ENCODE data around the gene TFF1.

Gene TFF1

DNA sequence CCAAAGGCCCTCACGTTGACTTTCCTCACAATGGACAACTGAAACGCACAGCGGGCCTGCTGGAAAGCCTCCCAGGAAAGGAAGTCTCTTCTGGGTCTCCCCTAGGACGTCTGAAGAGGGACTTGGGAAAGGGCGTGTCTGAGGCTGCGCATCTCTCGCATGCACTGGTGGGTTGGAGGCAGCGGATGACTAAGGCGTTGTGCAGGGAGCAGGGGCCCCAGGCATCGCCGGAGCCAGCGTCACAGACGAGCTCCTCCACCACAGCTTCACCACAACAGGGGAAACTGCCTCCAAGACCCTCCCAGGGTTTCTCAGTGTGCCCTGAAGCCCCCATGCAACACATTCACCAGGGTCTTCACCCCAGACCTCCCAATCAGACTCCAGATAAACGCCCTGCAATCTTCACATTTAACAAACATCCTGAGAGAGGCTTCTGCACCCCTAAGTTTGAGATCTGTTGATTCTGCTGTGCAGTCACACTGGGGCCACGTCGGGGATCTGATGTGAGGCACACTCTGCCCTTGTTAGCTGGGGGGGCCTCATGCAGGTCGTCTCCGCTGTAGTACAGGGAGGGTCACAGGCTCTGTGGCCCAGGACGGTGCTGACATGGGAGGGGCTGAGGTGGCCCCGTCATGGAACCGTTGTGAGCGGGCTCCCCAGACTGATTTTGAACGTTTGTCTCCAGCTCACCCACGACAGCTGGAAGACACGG lies 7.0 kb upstream of the TFF1 start:
- no peak for DNase-seq
- TF ChIP-seq GATA1 (IDR thresholded peaks at IDR 0.05; ENCODE audit: low read depth, low read length) (no peak), POLR2A (IDR thresholded peaks at IDR 0.05; ENCODE audit: low read length) (no peak)

DNA sequence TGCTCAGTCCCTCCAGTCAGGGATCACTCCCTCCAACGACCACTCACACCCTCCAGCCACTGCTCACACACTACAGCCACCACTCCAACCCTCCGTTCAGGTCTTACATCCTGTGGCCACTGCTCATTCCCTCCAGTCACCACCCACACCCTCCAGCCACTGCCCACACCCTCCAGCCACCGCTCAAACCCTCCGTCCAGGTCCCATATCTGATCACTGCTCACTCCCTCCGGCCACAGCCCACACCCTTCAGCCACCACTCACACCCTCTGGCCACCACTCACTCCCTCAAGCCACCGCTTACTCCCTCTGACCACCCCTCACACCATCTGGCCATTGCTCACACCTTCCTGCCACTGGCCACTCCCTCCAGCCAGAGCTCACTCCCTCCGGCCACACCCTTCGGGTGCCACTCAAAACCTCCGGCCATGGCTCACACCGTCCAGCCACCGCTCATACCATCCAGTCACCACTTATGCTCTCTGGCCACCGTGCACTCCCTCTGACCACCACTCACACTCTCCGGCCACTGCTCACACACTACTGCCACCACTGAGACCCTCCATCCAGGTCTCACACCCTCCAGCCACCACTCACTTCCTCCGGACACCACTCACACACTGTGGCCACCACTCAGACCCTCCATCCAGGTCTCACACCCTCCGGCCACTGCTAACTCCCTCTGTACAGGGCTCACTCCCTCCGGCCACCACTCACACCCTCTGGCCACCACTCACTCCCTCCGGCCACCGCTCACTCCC lies 4.7 kb upstream of the TFF1 start:
- TF ChIP-seq POLR2A (IDR thresholded peaks at IDR 0.05; ENCODE audit: low read length) (no peak), GATA1 (IDR thresholded peaks at IDR 0.05; ENCODE audit: low read depth, low read length) (no peak)
- DNase-seq = no peak

DNA sequence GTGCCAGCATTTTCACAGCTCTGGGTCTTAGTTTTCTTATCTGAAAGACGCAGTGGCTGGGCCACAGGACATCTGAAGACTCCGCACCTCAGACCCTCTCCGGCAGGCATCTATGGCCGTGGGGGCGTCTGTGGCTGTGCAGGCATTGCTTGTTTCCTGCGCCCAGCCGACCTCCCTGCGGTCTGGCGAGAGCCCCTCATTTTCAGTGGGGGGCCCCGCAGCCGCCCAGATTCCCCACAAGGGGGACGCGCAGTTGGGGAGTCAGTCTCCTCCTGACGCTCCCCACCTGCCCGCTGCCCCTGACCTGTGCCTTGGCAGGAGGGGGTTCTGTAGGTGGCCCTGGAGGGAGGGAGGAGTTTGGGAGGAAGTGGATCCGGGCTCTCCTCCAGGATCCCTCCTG lies 3.5 kb upstream of the TFF1 start:
- TF ChIP-seq POLR2A (IDR thresholded peaks at IDR 0.05; ENCODE audit: low read length) (no peak), GATA1 (IDR thresholded peaks at IDR 0.05; ENCODE audit: low read depth, low read length) (no peak)
- DNase-seq = no peak

DNA sequence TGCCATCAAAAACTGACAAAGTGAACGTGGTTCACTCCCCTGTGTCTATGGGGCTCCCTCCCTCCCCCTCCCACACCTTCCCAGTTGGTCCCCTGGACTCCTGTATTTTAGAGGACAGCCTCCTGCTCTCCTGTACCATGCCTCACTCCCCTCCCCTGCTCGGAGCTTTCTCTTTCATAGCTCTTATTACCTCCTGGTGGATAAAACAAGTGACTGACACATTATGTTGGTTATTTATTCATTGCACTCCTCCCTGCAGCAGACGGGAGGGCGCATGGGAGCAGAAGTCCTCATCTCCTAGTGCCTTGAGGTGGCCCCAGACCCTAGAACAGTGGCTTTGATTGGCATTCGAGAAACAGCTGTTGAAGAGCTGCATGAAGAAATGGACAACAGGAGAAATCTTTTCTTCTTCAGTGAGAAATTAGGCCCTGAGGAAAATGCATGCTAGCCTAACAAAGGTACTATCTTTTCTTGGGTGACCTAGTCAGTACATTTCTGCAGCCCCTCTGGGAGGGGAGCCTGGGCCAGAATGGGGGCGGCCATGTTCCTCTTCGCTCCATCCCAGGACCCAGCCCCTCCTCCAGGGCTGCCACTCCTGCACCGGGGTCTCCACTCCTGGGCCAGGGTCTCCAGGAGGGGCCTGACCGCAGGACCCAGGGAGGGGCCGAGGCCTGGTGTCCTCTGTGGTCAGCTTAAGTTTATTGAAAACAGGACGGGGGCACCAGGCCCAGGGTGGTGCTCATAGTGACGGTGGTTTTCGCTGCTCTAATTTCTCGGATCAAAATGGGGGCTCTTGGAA lies 1.2 kb upstream of the TFF1 start:
- no peak for DNase-seq
- no peak for TF ChIP-seq GATA1 (IDR thresholded peaks at IDR 0.05; ENCODE audit: low read depth, low read length)
- no peak for TF ChIP-seq POLR2A (IDR thresholded peaks at IDR 0.05; ENCODE audit: low read length)

DNA sequence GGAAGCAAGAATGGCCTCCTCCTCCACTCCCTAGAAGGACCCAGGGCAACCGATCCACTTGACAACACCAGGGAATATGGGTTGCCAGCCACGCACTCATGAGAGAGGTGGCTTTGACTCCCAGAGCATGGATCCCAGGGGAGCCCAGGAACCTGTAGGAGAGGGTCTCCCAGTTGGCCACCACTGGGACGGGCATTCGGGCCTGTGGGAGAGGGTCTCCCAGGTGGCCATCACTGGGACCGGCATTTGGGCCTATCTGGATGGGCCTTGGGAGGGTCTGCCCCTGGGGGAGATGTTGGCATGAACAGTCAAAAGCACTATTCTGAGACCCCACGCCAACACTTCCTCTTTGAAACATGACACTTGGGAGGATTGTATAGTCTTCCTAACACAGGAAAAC lies 565 bp downstream of the TFF1 start:
- TF ChIP-seq POLR2A (IDR thresholded peaks at IDR 0.05; ENCODE audit: low read length) = no peak
- no peak for TF ChIP-seq GATA1 (IDR thresholded peaks at IDR 0.05; ENCODE audit: low read depth, low read length)
- DNase-seq = no peak

DNA sequence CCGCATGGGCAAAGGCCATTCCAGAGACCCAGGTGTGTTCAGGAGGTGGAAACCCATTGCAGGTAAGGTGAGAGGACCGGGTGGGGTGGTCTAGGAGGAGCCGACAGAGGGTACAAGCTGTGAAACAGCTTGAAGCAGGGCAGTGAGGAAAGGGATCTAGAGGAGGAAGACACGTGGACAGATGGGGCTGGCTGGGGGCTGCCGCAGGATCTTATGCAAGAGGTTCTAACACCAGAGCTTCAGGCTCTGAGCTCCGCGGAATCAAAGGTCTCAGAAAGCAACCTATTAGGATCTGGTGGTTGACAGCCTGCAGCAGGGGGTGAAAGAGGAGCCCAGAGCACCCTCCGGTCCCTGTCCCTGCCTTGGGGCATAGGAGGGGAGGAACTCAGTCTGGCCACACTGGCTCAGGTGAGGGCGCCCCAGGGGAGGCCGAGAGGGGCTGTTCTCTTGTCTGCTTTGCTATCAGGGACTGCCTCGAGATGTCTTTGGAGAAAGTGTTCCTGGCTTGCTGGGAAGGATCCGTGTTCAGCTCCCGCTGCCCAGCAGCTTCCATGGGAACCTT lies 1.9 kb downstream of the TFF1 start:
- no peak for TF ChIP-seq GATA1 (IDR thresholded peaks at IDR 0.05; ENCODE audit: low read depth, low read length)
- TF ChIP-seq POLR2A (IDR thresholded peaks at IDR 0.05; ENCODE audit: low read length) = no peak
- no peak for DNase-seq

DNA sequence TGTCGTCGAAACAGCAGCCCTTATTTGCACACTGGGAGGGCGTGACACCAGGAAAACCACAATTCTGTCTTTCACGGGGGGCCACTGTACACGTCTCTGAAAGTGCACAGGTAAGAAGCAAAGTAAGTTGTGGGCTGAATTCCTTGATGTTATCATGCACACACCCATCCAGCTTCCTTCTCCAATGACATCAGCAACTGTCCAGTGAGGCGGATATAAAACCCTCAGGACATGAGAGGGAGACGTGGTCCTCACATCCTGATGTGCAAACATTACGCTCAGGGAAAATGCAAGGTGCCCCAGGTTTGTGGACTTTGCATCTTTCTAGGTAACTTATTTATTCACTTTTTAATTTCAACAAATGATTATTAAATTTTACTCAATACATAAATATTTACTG lies 3.0 kb downstream of the TFF1 start:
- no peak for TF ChIP-seq GATA1 (IDR thresholded peaks at IDR 0.05; ENCODE audit: low read depth, low read length)
- no peak for TF ChIP-seq POLR2A (IDR thresholded peaks at IDR 0.05; ENCODE audit: low read length)
- DNase-seq = no peak

DNA sequence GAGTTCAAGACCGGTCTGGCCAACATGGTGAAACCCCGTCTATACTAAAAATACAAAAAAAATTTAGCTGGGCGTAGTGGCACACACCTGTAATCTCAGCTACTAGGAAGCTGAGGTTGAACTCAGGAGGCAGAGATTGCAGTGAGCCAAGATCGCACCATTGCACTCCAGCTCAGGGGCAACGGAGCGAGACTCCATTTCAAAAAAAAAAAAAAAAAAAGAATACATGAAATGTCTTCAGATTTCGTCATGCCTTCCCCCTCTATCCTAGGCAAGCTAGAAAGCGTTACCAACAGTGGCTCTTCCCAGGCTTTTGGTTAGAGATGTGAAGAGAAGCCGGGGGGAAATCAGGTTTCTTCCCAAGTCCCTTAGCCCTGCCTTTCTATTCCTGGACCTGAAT lies 3.6 kb downstream of the TFF1 start:
- TF ChIP-seq POLR2A (IDR thresholded peaks at IDR 0.05; ENCODE audit: low read length) = no peak
- no peak for TF ChIP-seq GATA1 (IDR thresholded peaks at IDR 0.05; ENCODE audit: low read depth, low read length)
- DNase-seq = no peak

DNA sequence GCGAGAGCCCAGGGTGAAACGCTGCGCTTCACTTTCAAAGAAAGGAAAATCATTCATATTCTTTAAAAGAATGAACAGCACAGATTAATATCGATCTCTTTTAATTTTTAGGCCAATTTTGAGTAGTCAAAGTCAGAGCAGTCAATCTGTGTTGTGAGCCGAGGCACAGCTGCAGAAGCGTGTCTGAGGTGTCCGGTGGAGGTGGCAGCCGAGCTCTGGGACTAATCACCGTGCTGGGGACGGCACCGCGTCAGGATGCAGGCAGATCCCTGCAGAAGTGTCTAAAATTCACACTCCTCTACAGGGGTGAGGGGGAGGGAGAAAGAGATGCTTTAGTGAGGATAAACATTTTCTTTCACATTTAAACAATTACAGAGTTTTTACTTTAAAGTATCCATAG lies 4.1 kb downstream of the TFF1 start:
- TF ChIP-seq POLR2A (IDR thresholded peaks at IDR 0.05; ENCODE audit: low read length) (no peak), GATA1 (IDR thresholded peaks at IDR 0.05; ENCODE audit: low read depth, low read length) (no peak)

DNA sequence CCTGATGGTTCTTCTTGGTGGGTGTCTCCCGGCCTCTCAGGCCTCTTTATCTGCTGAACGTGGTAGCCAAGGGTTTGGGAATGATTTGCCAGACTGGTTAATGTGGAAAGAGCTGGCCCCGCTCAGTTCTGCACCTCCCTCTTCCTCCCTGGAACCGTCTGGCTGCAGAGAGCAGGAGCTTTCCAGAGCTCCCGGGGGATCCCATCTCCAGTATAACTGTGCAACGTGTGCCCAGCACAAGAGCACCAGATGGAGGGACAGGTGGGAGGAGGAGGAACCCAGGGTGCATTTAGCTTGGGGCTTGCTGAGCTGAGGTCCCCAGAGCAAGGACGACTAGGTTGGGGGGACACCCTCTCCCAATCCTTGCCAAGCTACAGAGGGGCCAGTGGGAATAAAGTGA lies 5.0 kb downstream of the TFF1 start:
- no peak for DNase-seq

More for the DNA sequence above, 4.1 kb downstream of the TFF1 start:
- no peak for DNase-seq

DNA sequence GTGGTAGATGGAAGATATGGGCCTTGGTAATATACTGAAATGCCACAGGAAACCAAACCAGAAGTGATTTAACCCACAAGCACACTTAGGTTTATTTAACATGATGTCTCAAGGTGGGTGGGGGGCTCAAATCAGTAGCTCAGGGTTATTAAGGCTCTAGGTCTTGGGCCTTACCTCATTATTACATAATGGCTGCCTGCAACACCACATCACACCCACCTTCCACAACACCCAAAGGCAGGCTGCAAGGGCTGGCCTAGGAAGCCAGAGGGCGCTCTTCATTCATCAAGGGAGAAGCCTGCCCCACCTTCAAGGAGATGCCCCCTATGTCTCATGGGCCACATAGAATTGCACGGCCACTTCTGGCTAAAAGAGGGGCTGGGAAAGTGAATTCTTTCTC lies 6.0 kb downstream of the TFF1 start:
- peak; percentile 8 to 17 for DNase-seq
- TF ChIP-seq POLR2A (IDR thresholded peaks at IDR 0.05; ENCODE audit: low read length) = no peak
- TF ChIP-seq GATA1 (IDR thresholded peaks at IDR 0.05; ENCODE audit: low read depth, low read length) = no peak

More for the DNA sequence above, 5.0 kb downstream of the TFF1 start:
- no peak for TF ChIP-seq GATA1 (IDR thresholded peaks at IDR 0.05; ENCODE audit: low read depth, low read length)
- TF ChIP-seq POLR2A (IDR thresholded peaks at IDR 0.05; ENCODE audit: low read length) = no peak

DNA sequence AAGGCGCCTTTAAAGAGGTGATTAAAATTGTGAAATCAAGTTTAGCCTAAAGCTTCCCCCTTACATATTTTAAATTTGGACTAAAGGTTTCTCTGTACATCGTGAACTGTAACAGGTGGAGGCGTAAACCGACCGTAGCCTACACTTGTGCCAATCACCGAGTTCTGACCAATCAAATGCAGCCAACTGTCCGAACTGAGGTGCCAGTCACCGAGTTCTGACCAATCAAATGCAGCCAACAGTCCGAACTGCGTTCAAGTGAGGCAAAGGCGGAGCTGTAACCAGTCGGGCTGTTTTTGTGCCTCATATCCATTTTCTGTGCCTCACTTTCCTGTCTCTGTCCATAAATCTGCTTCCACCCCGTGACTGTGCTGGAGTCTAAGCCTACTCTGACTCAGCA lies 7.4 kb downstream of the TFF1 start:
- TF ChIP-seq GATA1 (IDR thresholded peaks at IDR 0.05; ENCODE audit: low read depth, low read length) (no peak), POLR2A (IDR thresholded peaks at IDR 0.05; ENCODE audit: low read length) (no peak)
- no peak for DNase-seq

DNA sequence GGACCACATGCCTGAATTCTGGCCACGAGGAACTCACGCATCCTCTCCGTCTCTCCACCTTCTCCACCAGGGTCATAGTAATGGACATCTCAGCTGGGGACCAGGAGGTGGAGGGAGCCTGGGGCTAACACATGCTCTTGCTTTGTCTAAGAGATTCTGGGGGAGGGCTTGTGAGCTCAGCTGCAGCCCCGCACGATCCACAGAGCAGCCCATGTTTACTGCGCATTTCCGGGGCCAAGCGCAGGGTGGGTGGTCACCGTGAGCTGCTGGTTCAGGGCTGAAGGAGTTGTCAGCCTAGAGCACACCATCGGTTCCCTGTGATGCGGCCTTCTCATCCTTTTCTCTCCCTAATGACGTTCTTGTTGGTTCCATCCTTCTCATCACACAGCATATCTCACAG lies 8.1 kb downstream of the TFF1 start:
- no peak for DNase-seq
- TF ChIP-seq GATA1 (IDR thresholded peaks at IDR 0.05; ENCODE audit: low read depth, low read length) (no peak), POLR2A (IDR thresholded peaks at IDR 0.05; ENCODE audit: low read length) (no peak)

DNA sequence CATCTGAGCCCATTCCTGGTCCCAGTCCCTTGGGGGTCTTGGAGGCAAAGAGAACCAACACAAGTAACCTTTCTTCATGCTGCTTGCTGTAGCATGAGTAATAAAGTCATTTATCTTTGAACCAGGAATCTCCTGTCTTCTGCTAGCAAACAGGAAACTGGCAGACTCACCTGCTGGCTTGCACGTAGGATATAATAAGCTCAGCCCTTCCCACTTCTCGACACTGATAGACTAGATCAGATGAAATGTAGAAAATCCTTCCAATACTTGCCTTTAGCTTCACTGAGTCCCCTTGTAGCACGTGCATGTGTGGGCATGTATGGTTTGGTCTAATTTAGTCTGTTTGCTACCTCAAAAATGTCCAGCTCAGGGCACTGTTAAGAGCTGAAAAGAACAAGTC lies 9.0 kb downstream of the TFF1 start:
- TF ChIP-seq POLR2A (IDR thresholded peaks at IDR 0.05; ENCODE audit: low read length) (no peak), GATA1 (IDR thresholded peaks at IDR 0.05; ENCODE audit: low read depth, low read length) (no peak)
- no peak for DNase-seq

All from erythroblast (primary cell).